NCI-H1092 treated with DMSO at 0.1 percent for 48 hours (cell line): ENCODE data around the gene MTHFD2.

Experiments
- DNase-seq: peaks from one replicate; lab custom pipeline; 2025; lab: John Stamatoyannopoulos, UW

MTHFD2 gene

DNA sequence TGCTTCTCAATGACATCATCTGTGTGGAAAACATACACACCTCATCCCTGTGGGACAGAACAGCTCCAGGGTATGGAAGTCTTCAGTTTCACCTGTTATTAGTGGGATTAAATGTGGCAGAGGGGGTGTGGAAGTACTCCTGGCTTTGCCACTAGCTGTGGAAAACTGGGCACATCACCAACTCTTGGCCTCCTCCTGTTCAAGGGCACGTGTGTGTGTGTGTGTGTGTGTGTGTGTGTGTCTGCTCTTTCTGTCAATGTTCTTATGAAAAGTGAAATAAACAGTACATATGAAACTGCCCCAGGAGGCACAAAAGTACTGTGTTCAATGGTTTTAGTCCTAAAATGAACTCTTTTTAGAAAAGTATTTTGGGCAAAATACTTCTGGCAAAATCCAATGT, 65.9 kb downstream of the MTHFD2 start:
- DNase-seq: no peak

DNA sequence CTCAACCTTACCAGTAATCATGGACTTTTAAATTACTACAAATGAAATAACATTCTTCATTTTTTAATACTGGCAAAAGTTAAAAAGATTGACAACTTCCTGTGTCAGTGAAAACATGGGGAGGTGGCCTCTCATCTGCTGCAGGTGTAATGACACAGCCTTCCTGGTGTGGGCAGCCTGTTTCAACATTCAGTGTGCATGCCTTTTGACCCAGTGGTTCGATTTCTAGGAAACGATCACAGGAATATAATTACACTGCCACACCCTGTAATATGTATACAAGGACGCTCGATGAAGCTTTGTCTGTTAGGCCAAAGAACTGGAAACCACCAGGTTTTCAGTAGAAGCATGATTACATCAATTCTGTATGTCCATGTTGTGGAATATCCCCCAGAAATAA, 68.7 kb downstream of the MTHFD2 start:
- no peak for DNase-seq
